Nephron (organoid): ENCODE results near the gene JSRP1.

Experiments
- H3K27ac Mint-ChIP-seq, 3 experiments: 2 replicates each; pipeline ENCODE4 v1.8.0; 2020; ENCODE audit warnings: mixed read lengths in 3 of 3, mild to moderate bottlenecking in 2 of 3, moderate library complexity in 1 of 3
- H3K27me3 Mint-ChIP-seq: 2 replicates; pipeline ENCODE4 v1.8.0; 2021; ENCODE audit warnings: low read depth, mild to moderate bottlenecking, moderate library complexity, mixed read lengths
- H3K36me3 Mint-ChIP-seq: 2 replicates; pipeline ENCODE4 v1.8.0; 2020; ENCODE audit warnings: low read depth, mixed read lengths
- H3K4me1 Mint-ChIP-seq: 2 replicates; pipeline ENCODE4 v1.8.0; 2020; ENCODE audit warnings: mixed read lengths
- H3K4me3 Mint-ChIP-seq, 3 experiments: 2 replicates each; pipeline ENCODE4 v1.8.0; 2020; ENCODE audit warnings: mild to moderate bottlenecking in 3 of 3, mixed read lengths in 3 of 3, moderate library complexity in 2 of 3
- H3K9me3 Mint-ChIP-seq: 2 replicates; pipeline ENCODE4 v1.8.0; 2020; ENCODE audit warnings: mixed read lengths
- CTCF ChIP-seq, 3 experiments: fragments of 200-600 bp; sonication (generic); IDR thresholded peaks; one replicate each; pipeline ENCODE4 v1.5.0; 2021; ENCODE audit warnings: antibody characterized with exemption in 3 of 3; ENCODE audit not compliant: unreplicated experiment in 3 of 3

JSRP1 gene

GRCh38 chr19:2277138-2277537 is 20.9 kb upstream of the JSRP1 start:
- H3K36me3 Mint-ChIP-seq, result peaks cover 20% of the 10 kb centered on the region
- H3K9me3 Mint-ChIP-seq, result no peaks in the 10 kb centered on the region
- peaks cover 19% of the 10 kb centered on the region for H3K4me1 Mint-ChIP-seq
- peak overlapping the region in 1 of 3 experiments; percentile 36 for H3K27ac Mint-ChIP-seq
- H3K27me3 Mint-ChIP-seq, result peaks cover 11% of the 10 kb centered on the region
- no peak for TF ChIP-seq CTCF (IDR thresholded peaks at IDR 0.05; ENCODE audit: unreplicated experiment in 3 of 3)
- H3K4me3 Mint-ChIP-seq, result peak overlapping the region in 1 of 3 experiments; percentile 20

- no peak for TF ChIP-seq CTCF (IDR thresholded peaks at IDR 0.05; ENCODE audit: unreplicated experiment in 3 of 3)
- peaks cover 5% of the 10 kb centered on the region for H3K27me3 Mint-ChIP-seq
- peaks cover 24% of the 10 kb centered on the region for H3K4me1 Mint-ChIP-seq
- no peak overlapping the region for H3K4me3 Mint-ChIP-seq
- H3K36me3 Mint-ChIP-seq, result peaks cover 24% of the 10 kb centered on the region
- H3K27ac Mint-ChIP-seq, result no peak overlapping the region
- no peaks in the 10 kb centered on the region for H3K9me3 Mint-ChIP-seq
These were observed 20.3 kb upstream of the JSRP1 start for GRCh38 chr19:2276429-2276986.

GRCh38 chr19:2275588-2276428 is 19.6 kb upstream of the JSRP1 start:
- H3K4me1 Mint-ChIP-seq, result peaks cover 26% of the 10 kb centered on the region
- H3K9me3 Mint-ChIP-seq, result no peaks in the 10 kb centered on the region
- H3K4me3 Mint-ChIP-seq, result no peak overlapping the region
- H3K36me3 Mint-ChIP-seq, result peaks cover 25% of the 10 kb centered on the region
- H3K27me3 Mint-ChIP-seq, result peaks cover 5% of the 10 kb centered on the region
- no peak overlapping the region for H3K27ac Mint-ChIP-seq
- no peak for TF ChIP-seq CTCF (IDR thresholded peaks at IDR 0.05; ENCODE audit: unreplicated experiment in 3 of 3)

GRCh38 chr19:2274931-2275535 is 18.8 kb upstream of the JSRP1 start:
- Mint-ChIP-seq H3K27ac (peak overlapping the region in 2 of 3 experiments; percentile 27 to 85), H3K27me3 (peaks cover 5% of the 10 kb centered on the region), H3K36me3 (peaks cover 25% of the 10 kb centered on the region), H3K4me1 (peaks cover 26% of the 10 kb centered on the region), H3K9me3 (no peaks in the 10 kb centered on the region), H3K4me3 (peak overlapping the region; percentile 29 to 70 (median 55))
- TF ChIP-seq CTCF (IDR thresholded peaks at IDR 0.05; ENCODE audit: unreplicated experiment in 3 of 3), result peak; percentile 31 to 58 (median 46)

- H3K27ac Mint-ChIP-seq, result peak overlapping the region; percentile 56 to 88 (median 87)
- H3K4me1 Mint-ChIP-seq, result peaks cover 26% of the 10 kb centered on the region
- H3K27me3 Mint-ChIP-seq, result peaks cover 5% of the 10 kb centered on the region
- H3K4me3 Mint-ChIP-seq, result peak overlapping the region; percentile 26 to 70 (median 39)
- no peaks in the 10 kb centered on the region for H3K9me3 Mint-ChIP-seq
- H3K36me3 Mint-ChIP-seq, result peaks cover 25% of the 10 kb centered on the region
- TF ChIP-seq CTCF (IDR thresholded peaks at IDR 0.05; ENCODE audit: unreplicated experiment in 3 of 3), result no peak
These were observed 18.0 kb upstream of the JSRP1 start for GRCh38 chr19:2274185-2274711.
